Astrocyte (in vitro differentiated cells and primary cell): Measurements from ENCODE around the gene CDC37. TPM values are rescaled to one million over a fixed set of nuclear protein-coding genes. Genes with fewer than 3 reads are reported as not detected.
A peak's percentile ranks its signal among the peaks of the same experiment; 100 is the strongest.

Experiments
- DNase-seq: peaks from one replicate; pipeline ENCODE4 v3.0.0-alpha.2; 2010; ENCODE audit warnings: low read depth
- FAIRE-seq: peaks from 2 replicates; lab custom pipeline; 2011; peaks lifted over from hg19 to GRCh38; lab: Jason Lieb, UNC
- H2AFZ ChIP-seq: 2 replicates; pipeline ENCODE4 v1.6.0; 2012; ENCODE audit warnings: low read depth, low read length, inconsistent platforms
- H3K27ac ChIP-seq: 2 replicates; pipeline ENCODE4 v1.5.1; 2011; ENCODE audit warnings: low read depth, low read length, inconsistent platforms
- H3K27me3 ChIP-seq: 2 replicates; pipeline ENCODE4 v1.6.0; 2011; ENCODE audit warnings: low read length, inconsistent platforms; ENCODE audit not compliant: insufficient read depth
- H3K36me3 ChIP-seq: 2 replicates; pipeline ENCODE4 v1.5.1; 2011; ENCODE audit warnings: low read length, inconsistent platforms; ENCODE audit not compliant: insufficient read depth
- H3K4me1 ChIP-seq: 2 replicates; pipeline ENCODE4 v1.5.1; 2011; ENCODE audit warnings: low read length, inconsistent platforms; ENCODE audit not compliant: insufficient read depth
- H3K4me2 ChIP-seq: 2 replicates; pipeline ENCODE4 v1.6.0; 2012; ENCODE audit warnings: low read length, inconsistent platforms
- H3K4me3 ChIP-seq: 2 replicates; pipeline ENCODE4 v1.5.1; 2011; ENCODE audit warnings: low read depth, mild to moderate bottlenecking, low read length, inconsistent platforms; ENCODE audit not compliant: insufficient read depth
- H3K79me2 ChIP-seq: 2 replicates; pipeline ENCODE4 v1.6.0; 2012; ENCODE audit warnings: mild to moderate bottlenecking, low read length, inconsistent platforms; ENCODE audit not compliant: insufficient read depth
- H3K9ac ChIP-seq: 2 replicates; pipeline ENCODE4 v1.6.0; 2012; ENCODE audit warnings: mild to moderate bottlenecking, low read length, inconsistent platforms
- H3K9me3 ChIP-seq: 2 replicates; pipeline ENCODE4 v1.5.1; 2012; ENCODE audit warnings: low read depth, mild to moderate bottlenecking, low read length, inconsistent platforms; ENCODE audit not compliant: insufficient read depth
- H4K20me1 ChIP-seq: 2 replicates; pipeline ENCODE4 v1.6.0; 2012; ENCODE audit warnings: low read length, inconsistent platforms; ENCODE audit not compliant: insufficient read depth
- H3K27ac Mint-ChIP-seq: one replicate; pipeline ENCODE4 v1.8.0; 2021; ENCODE audit warnings: mild to moderate bottlenecking, mixed read lengths; ENCODE audit not compliant: unreplicated experiment
- H3K27me3 Mint-ChIP-seq: one replicate; pipeline ENCODE4 v1.8.0; 2021; ENCODE audit warnings: low read depth, mixed read lengths; ENCODE audit not compliant: unreplicated experiment
- H3K36me3 Mint-ChIP-seq: one replicate; pipeline ENCODE4 v1.8.0; 2021; ENCODE audit warnings: low read depth, mixed read lengths; ENCODE audit not compliant: unreplicated experiment
- H3K4me1 Mint-ChIP-seq: one replicate; pipeline ENCODE4 v1.8.0; 2021; ENCODE audit warnings: low read depth, mixed read lengths; ENCODE audit not compliant: unreplicated experiment
- H3K4me3 Mint-ChIP-seq: one replicate; pipeline ENCODE4 v1.8.0; 2021; ENCODE audit warnings: mild to moderate bottlenecking, moderate library complexity, mixed read lengths; ENCODE audit not compliant: unreplicated experiment
- H3K9me3 Mint-ChIP-seq: one replicate; pipeline ENCODE4 v1.8.0; 2021; ENCODE audit warnings: mild to moderate bottlenecking, mixed read lengths; ENCODE audit not compliant: unreplicated experiment
- CTCF ChIP-seq: IDR thresholded peaks from 2 replicates; pipeline ENCODE4 v1.5.1; 2011; ENCODE audit warnings: low read depth, mild to moderate bottlenecking, inconsistent platforms, low read length, moderate library complexity; ENCODE audit not compliant: insufficient read depth
- EZH2 ChIP-seq: IDR thresholded peaks from 2 replicates; pipeline ENCODE4 v1.6.1; 2012; ENCODE audit warnings: mild to moderate bottlenecking, low read length, inconsistent platforms; ENCODE audit not compliant: insufficient read depth
- total RNA-seq: library from RNA; stranded (reverse); gene quantifications from 2 replicates; pipeline ENCODE4 v1.2.1, GENCODE V29; 2021

CDC37 gene
- total RNA-seq, 1 donor from 2014 or later = 240 TPM

GRCh38 chr19:10431943-10432735 is 28.8 kb upstream of the CDC37 start:
- no peak overlapping the region for H3K27ac Mint-ChIP-seq
- H3K36me3 Mint-ChIP-seq = peaks cover 2% of the 10 kb centered on the region
- peak overlapping the region; percentile 66 for H3K4me3 Mint-ChIP-seq
- Histone ChIP-seq H2AFZ (peak overlapping the region; percentile 77), H3K79me2 (no peaks in the 10 kb centered on the region), H3K4me2 (peak overlapping the region; percentile 76), H3K27ac (no peak overlapping the region), H4K20me1 (no peaks in the 10 kb centered on the region), H3K27me3 (peaks cover 13% of the 10 kb centered on the region), H3K4me1 (peaks cover 10% of the 10 kb centered on the region), H3K4me3 (peak overlapping the region; percentile 52), H3K9me3 (no peaks in the 10 kb centered on the region), H3K9ac (peak overlapping the region; percentile 31), H3K36me3 (no peaks in the 10 kb centered on the region)
- no peak for DNase-seq
- peaks cover 3% of the 10 kb centered on the region for H3K4me1 Mint-ChIP-seq
- TF ChIP-seq EZH2 (no peak), CTCF (no peak)
- FAIRE-seq = no peak
- peaks cover 4% of the 10 kb centered on the region for H3K9me3 Mint-ChIP-seq
- H3K27me3 Mint-ChIP-seq = peaks cover 57% of the 10 kb centered on the region

- Histone ChIP-seq H2AFZ (peak overlapping the region; percentile 77), H3K36me3 (no peaks in the 10 kb centered on the region), H3K79me2 (no peaks in the 10 kb centered on the region), H3K27me3 (peaks cover 13% of the 10 kb centered on the region), H3K9ac (peak overlapping the region; percentile 59), H3K4me1 (peaks cover 10% of the 10 kb centered on the region), H3K4me3 (peak overlapping the region; percentile 52), H3K4me2 (peak overlapping the region; percentile 76), H3K9me3 (no peaks in the 10 kb centered on the region), H4K20me1 (no peaks in the 10 kb centered on the region), H3K27ac (no peak overlapping the region)
- Mint-ChIP-seq H3K4me1 (peaks cover 3% of the 10 kb centered on the region), H3K27me3 (peaks cover 62% of the 10 kb centered on the region), H3K4me3 (peak overlapping the region; percentile 66), H3K27ac (no peak overlapping the region), H3K36me3 (peaks cover 2% of the 10 kb centered on the region), H3K9me3 (peaks cover 4% of the 10 kb centered on the region)
- no peak for TF ChIP-seq CTCF
- TF ChIP-seq EZH2 = peak; percentile 45
- DNase-seq (no peak), FAIRE-seq (no peak)
Observed at GRCh38 chr19:10431254-10431942, 28.1 kb upstream of the CDC37 start.
